ENCODE measurements around the gene POU2F1. TPM values are rescaled to one million over a fixed set of nuclear protein-coding genes. Genes with fewer than 3 reads are reported as not detected.

Gene POU2F1
- total RNA-seq, 1 experiment from 2014 or later, result 6.0 TPM

DNA sequence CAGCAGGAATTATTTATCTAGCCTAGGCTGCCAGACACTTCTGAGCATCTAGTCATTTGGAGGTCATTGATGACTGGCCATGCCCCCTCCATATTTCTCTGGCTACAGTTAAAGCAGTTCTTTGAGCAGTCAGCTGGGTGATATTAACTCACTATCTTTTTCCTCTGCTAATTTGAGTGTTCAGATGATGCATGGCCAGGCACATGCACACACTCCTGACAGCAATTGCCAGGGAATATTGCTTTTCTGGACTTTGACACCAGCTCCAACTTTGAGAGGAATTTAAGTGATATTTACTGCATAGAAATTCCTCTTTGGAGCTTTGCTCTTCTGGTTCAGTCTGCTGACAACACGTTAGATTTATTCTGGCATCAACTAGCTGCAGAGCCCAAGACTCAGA is 245.1 kb downstream of the POU2F1 start:
- no peak for DNase-seq (ENCODE audit: low spot score)

- peak; percentile 22 for DNase-seq (ENCODE audit: low spot score)
Observed at GRCh38 chr1:167467126-167467710, 246.5 kb downstream of the POU2F1 start.

- no peak for DNase-seq (ENCODE audit: low spot score)
Observed at GRCh38 chr1:167467752-167468151, 247.1 kb downstream of the POU2F1 start.

DNA sequence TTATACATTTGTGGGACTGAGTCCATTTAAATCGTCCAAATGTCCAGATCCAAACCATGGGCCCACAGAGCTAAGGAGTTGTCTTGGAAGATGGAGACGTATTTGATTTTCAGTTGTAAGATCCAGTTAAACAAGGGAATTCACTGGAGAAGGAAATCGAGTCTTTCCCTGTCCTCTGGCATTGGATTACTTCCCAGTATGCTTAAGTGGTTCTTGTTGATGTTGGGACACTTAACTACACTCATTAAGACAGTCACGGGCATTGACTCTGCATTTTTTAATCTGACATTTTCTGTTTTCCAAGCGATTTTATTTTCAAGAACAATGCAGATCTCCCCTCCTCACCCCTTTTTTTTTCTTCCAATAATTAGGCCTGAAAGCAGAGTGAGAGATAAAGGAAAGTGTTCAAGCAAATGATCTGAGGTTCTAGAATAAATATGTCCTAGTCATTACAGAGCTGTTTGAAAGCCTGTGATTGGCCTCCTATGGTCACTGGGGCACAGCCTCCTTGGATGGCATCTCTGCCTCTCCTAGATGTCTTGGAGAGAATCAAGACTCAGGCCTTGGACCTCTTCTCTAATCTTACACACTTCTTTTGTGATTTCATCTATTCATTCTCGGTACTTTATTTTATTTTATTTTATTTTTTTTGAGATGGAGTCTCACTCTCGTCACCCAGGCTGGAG is 248.7 kb downstream of the POU2F1 start:
- no peak for DNase-seq (ENCODE audit: low spot score)

DNA sequence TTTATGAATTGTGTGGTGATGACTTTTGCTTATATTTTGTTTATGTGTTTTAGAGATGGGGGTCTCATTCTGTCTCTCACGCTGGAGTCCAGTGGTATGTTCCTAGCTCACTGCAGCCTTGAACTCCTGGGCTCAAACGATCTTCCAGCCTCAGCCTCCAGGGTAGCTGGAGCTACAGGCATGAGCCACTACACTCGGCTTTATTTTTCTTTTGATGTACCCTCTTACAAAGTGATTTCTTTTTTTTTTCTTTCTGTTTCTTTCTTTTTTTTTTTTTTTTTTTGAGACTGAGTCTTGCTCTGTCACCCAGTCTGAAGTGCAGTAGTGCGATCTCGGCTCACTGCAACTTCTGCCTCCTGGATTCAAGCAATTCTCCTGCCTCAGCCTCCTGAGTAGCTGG is 250.9 kb downstream of the POU2F1 start:
- DNase-seq (ENCODE audit: low spot score), result no peak

DNA sequence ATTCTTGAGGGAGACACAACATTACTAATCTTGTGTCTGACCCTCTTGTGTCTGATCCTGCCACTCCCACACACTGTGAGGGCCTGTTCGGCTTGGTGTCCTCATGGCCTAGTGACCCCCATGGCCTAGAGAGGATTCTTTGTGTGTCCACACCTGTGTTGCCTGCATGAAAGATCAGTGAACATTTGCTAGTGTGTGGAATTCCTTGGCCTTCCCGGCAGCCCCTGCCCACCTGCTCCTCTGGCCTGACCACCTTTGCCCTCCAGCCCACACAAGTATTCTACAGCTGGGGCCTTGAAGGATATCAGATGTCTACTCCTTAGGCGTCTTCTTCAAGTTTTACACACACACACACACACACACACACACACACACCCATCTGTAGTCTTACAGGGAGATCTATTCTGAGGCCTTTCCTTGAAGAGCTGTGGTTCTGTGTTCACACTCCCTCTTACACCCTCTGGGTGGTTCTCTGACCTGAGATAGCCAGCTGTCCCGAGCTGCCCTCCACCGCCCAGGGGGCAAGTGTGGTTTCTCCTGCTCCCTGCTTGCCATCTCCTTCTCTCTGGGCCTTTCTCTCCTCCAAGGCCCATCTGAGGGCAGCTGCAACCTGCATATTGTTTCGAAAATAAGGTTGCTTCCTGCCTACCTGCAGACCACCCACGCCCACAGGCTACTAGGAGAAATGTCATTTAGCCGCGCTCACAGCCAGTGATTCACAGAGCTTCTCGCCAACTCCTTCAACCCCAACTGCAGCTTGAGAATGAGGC is 252.3 kb downstream of the POU2F1 start:
- no peak for DNase-seq (ENCODE audit: low spot score)

- no peak for DNase-seq (ENCODE audit: low spot score)
Observed at GRCh38 chr1:167473761-167474160, 253.1 kb downstream of the POU2F1 start.

- DNase-seq (ENCODE audit: low spot score), result no peak
Observed at GRCh38 chr1:167474191-167474641, 253.5 kb downstream of the POU2F1 start.

DNA sequence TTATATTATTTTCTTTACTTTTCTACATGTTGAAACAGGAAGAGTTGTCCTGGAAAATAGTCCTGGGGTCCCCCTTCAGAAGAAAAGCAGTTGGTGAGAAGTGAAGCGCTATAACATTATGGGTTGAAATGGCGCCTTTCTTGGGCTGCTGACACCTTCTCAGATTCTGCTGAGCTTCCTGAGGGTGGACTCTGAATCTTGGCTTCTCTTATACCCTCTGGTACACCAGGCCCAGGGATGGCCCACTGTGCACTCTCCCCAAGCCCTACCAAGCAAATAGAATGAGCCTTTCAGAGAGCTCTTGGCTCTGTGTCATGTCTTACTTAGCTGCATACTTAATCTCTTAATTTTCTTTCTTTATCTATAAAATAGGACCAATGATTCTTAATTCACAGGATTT is 255.4 kb downstream of the POU2F1 start:
- no peak for DNase-seq (ENCODE audit: low spot score)

Other genes with a start within 250 kb of the POU2F1 start
- gene ILDR2, start 245.3 kb upstream of the POU2F1 start, total RNA-seq (2014; rRNA removed; shearing (Covaris generic)), result 0.12 and 0.48 TPM in 2 replicates
- not detected in 2 replicates for gene MAEL, start 231.6 kb upstream of the POU2F1 start, total RNA-seq (2014; rRNA removed; shearing (Covaris generic))
- 0.24 TPM in 1 of 2 replicates, not detected in the other for gene GPA33, start 130.5 kb upstream of the POU2F1 start, total RNA-seq (2014; rRNA removed; shearing (Covaris generic))
- gene STYXL2, start 126.8 kb upstream of the POU2F1 start, total RNA-seq (2014; rRNA removed; shearing (Covaris generic)), result not detected in 2 replicates